ENCODE data around the gene HHATL. TPM values are rescaled to one million over a fixed set of nuclear protein-coding genes. Genes with fewer than 3 reads are reported as not detected.

The HHATL gene
- total and polyA plus RNA-seq, 5 donors, result 480 to 768 (median 586) TPM

DNA sequence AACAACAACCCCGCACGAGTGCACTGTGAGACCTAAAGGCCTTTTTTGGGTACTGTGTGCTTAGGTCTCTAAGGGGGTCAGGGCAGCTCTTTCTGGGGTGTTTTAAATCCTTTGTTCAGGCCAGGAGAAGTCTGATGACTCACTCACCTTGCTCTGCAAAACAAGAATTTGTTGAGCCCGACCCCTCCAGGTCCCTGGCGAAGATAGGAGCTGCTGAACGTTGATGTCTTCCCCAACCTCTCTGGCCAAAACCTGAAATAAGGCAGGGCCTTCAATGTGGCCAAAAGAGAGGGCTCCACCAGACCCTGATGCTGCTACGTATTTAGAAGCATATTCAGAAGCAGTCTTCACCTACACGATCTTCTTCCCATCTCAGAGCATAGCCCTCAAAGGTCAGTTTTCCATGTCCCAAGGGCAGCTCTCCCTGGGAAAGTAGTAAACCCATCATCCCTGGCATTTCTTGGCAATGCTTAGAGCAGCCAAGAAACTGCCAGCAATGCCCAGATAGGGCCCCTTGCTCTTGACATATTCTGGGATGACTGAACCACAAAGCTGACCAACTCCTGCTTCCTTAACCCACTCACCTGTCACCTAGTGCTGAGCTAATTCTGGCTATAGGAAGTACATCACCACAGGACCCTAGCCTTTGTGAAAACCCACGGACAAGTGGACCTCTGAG is 43.3 kb upstream of the HHATL start:
- no peak for ATAC-seq
- intact Hi-C loops (cut with DNase I), result loop anchor here (2.0 to 10.0 kb wide), 5 partner anchors 84 to 161 kb away; partner anchors contain the start of genes NKTR (in 1 of the 4), SEC22C (in 1 of the 4) and ZBTB47 (in 1 of the 4)

GRCh38 chr3:42745291-42745745 is 42.7 kb upstream of the HHATL start:
- Histone ChIP-seq H3K4me1 (ENCODE audit: control insufficient read depth, insufficient read depth, low read length) (peaks cover 15% of the 10 kb centered on the region), H3K27me3 (ENCODE audit: control insufficient read depth, insufficient read depth) (no peaks in the 10 kb centered on the region), H3K4me3 (ENCODE audit: low read length) (no peak overlapping the region), H3K27ac (ENCODE audit: low read length) (peak overlapping the region; percentile 85), H3K9me3 (ENCODE audit: control insufficient read depth, low read length) (no peaks in the 10 kb centered on the region)
- 83% methylated on average over 3 of the region's 3 CpGs for WGBS
- ATAC-seq (no peak), DNase-seq (no peak)
- intact Hi-C loops (cut with DNase I), result loop anchor here (2.0 to 10.0 kb wide), 5 partner anchors 83 to 161 kb away; partner anchors contain the start of genes NKTR (in 1 of the 4), SEC22C (in 1 of the 4) and ZBTB47 (in 1 of the 4)

More for the DNA sequence above, 43.3 kb upstream of the HHATL start:
- H3K27me3 ChIP-seq (ENCODE audit: control insufficient read depth, insufficient read depth), result no peaks in the 10 kb centered on the region
- H3K9me3 ChIP-seq (ENCODE audit: control insufficient read depth, low read length), result no peaks in the 10 kb centered on the region
- peaks cover 15% of the 10 kb centered on the region for H3K4me1 ChIP-seq (ENCODE audit: control insufficient read depth, insufficient read depth, low read length)
- DNase-seq, result no peak
- no peak overlapping the region for H3K4me3 ChIP-seq (ENCODE audit: low read length)
- peak overlapping the region; percentile 85 for H3K27ac ChIP-seq (ENCODE audit: low read length)
- WGBS, result 73% methylated on average over 8 of the region's 8 CpGs

- H3K27me3 ChIP-seq (ENCODE audit: control insufficient read depth, insufficient read depth), result no peaks in the 10 kb centered on the region
- no peaks in the 10 kb centered on the region for H3K9me3 ChIP-seq (ENCODE audit: control insufficient read depth, low read length)
- ATAC-seq, result no peak
- no peak for DNase-seq
- peak overlapping the region; percentile 60 for H3K27ac ChIP-seq (ENCODE audit: low read length)
- 92% methylated on average over 7 of the region's 7 CpGs for WGBS
- intact Hi-C loops (cut with DNase I), result loop anchor here in 3 of 4 donors (5.0 to 10.0 kb wide), 5 partner anchors 41 to 159 kb away; partner anchors contain the start of genes HHATL (in 1 of the 3), NKTR (in 1 of the 3), SEC22C (in 1 of the 3) and ZBTB47 (in 1 of the 3)
- peaks cover 13% of the 10 kb centered on the region for H3K4me1 ChIP-seq (ENCODE audit: control insufficient read depth, insufficient read depth, low read length)
- H3K4me3 ChIP-seq (ENCODE audit: low read length), result no peak overlapping the region
Measured at GRCh38 chr3:42743204-42743995, 40.8 kb upstream of the HHATL start.

DNA sequence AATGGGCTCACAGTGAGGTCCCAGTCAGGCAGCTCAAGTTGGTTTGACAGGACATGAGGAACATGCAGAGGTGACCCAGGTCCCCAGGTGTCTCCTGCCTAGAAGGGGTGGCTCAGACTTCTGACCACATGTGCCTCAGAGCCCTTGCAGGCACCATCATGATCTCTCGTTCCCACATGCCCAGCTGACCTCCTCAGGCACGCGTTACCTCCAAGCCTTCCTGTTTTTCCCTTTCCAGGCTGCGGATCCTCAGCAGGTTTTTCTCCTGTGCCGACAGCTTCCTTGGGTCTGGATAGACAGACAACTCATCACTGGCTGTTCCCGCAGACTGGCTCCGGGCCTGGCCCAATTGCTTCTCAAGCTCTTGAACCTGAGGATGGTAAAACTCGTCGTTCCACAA is 40.1 kb upstream of the HHATL start:
- Histone ChIP-seq H3K27ac (ENCODE audit: low read length) (no peak overlapping the region), H3K4me1 (ENCODE audit: control insufficient read depth, insufficient read depth, low read length) (peaks cover 13% of the 10 kb centered on the region), H3K27me3 (ENCODE audit: control insufficient read depth, insufficient read depth) (no peaks in the 10 kb centered on the region), H3K4me3 (ENCODE audit: low read length) (no peak overlapping the region), H3K9me3 (ENCODE audit: control insufficient read depth, low read length) (no peaks in the 10 kb centered on the region)
- ATAC-seq, result no peak
- WGBS, result 85% methylated on average over 9 of the region's 9 CpGs
- no peak for DNase-seq
- intact Hi-C loops (cut with DNase I), result loop anchor here in 3 of 4 donors (5.0 to 10.0 kb wide), 5 partner anchors 40 to 158 kb away; partner anchors contain the start of genes HHATL (in 1 of the 3), NKTR (in 1 of the 3), SEC22C (in 1 of the 3) and ZBTB47 (in 1 of the 3)

DNA sequence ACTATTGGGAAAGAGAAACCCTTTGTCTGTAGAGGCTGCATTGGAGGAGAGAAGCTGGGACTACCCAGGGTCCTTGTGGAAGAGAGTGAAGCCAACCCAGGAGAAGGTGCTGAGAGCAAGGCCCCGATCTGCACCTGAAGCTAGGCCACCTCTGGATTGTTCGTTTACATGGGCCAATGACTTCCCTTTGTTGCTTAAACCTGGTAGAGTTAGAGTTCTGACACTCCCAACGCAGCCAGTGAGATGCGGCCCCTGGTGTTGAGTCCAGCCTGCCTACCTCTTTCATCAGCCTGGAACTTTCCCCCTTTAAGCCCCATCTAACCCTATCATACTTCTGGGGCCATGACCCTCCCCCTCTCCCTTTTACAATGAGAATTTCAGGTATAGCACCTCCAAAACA is 39.7 kb upstream of the HHATL start:
- WGBS, result 92% methylated on average over 4 of the region's 4 CpGs

DNA sequence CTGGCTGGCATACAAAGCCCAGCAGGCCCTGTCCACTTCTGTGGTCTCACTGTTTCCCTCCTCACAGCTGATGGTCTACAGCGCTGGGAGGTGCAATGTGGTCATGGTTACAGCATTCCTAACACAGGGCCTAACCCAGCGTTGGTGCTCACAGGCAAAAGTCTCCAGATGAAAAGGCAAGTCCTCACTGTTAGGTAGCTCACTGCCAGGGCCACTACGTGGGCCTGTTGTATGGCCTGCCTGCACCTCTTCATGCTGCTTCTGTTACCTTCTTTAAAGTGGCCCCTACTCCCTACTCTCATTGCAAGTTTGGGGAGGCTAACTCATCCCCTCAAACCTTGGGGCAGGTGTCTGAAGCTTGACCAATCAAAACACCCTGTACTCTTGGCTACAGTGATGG is 39.2 kb upstream of the HHATL start:
- WGBS, result 73% methylated on average over 3 of the region's 3 CpGs
- H3K4me1 ChIP-seq (ENCODE audit: control insufficient read depth, insufficient read depth, low read length), result peaks cover 9% of the 10 kb centered on the region
- H3K4me3 ChIP-seq (ENCODE audit: low read length), result no peak overlapping the region
- H3K27me3 ChIP-seq (ENCODE audit: control insufficient read depth, insufficient read depth), result no peaks in the 10 kb centered on the region
- ATAC-seq (no peak), DNase-seq (no peak)
- H3K9me3 ChIP-seq (ENCODE audit: control insufficient read depth, low read length), result no peaks in the 10 kb centered on the region
- intact Hi-C loops (cut with DNase I), result loop anchor here in 3 of 4 donors (5.0 to 10.0 kb wide), 5 partner anchors 39 to 157 kb away; partner anchors contain the start of genes HHATL (in 1 of the 3), NKTR (in 1 of the 3), SEC22C (in 1 of the 3) and ZBTB47 (in 1 of the 3)
- peak overlapping the region; percentile 82 for H3K27ac ChIP-seq (ENCODE audit: low read length)

More for the DNA sequence above, 39.7 kb upstream of the HHATL start:
- H3K27ac ChIP-seq (ENCODE audit: low read length), result peak overlapping the region; percentile 82
- no peak for DNase-seq
- no peaks in the 10 kb centered on the region for H3K27me3 ChIP-seq (ENCODE audit: control insufficient read depth, insufficient read depth)
- no peak overlapping the region for H3K4me3 ChIP-seq (ENCODE audit: low read length)
- ATAC-seq, result no peak
- H3K4me1 ChIP-seq (ENCODE audit: control insufficient read depth, insufficient read depth, low read length), result peaks cover 13% of the 10 kb centered on the region
- H3K9me3 ChIP-seq (ENCODE audit: control insufficient read depth, low read length), result no peaks in the 10 kb centered on the region
- intact Hi-C loops (cut with DNase I), result loop anchor here in 3 of 4 donors (5.0 to 10.0 kb wide), 5 partner anchors 40 to 157 kb away; partner anchors contain the start of genes HHATL (in 1 of the 3), NKTR (in 1 of the 3), SEC22C (in 1 of the 3) and ZBTB47 (in 1 of the 3)

GRCh38 chr3:42739401-42740158 is 37.0 kb upstream of the HHATL start:
- peak overlapping the region; percentile 86 for H3K27ac ChIP-seq (ENCODE audit: low read length)
- H3K4me1 ChIP-seq (ENCODE audit: control insufficient read depth, insufficient read depth, low read length), result no peaks in the 10 kb centered on the region
- peak; percentile 81 to 94 (median 94) for DNase-seq
- no peaks in the 10 kb centered on the region for H3K27me3 ChIP-seq (ENCODE audit: control insufficient read depth, insufficient read depth)
- H3K4me3 ChIP-seq (ENCODE audit: low read length), result no peak overlapping the region
- H3K9me3 ChIP-seq (ENCODE audit: control insufficient read depth, low read length), result no peaks in the 10 kb centered on the region
- WGBS, result 69% methylated on average over 12 of the region's 12 CpGs
- ATAC-seq, result peak; percentile 92 to 93
- intact Hi-C loops (cut with DNase I), result loop anchor here in 3 of 4 donors (5.0 to 10.0 kb wide), 5 partner anchors 37 to 155 kb away; partner anchors contain the start of genes HHATL (in 1 of the 3), NKTR (in 1 of the 3), SEC22C (in 1 of the 3) and ZBTB47 (in 1 of the 3)

GRCh38 chr3:42736531-42736930 is 33.9 kb upstream of the HHATL start:
- WGBS, result 85% methylated on average over 6 of the region's 6 CpGs
- ATAC-seq, result no peak
- Histone ChIP-seq H3K9me3 (ENCODE audit: control insufficient read depth, low read length) (no peaks in the 10 kb centered on the region), H3K27me3 (ENCODE audit: control insufficient read depth, insufficient read depth) (no peaks in the 10 kb centered on the region), H3K4me1 (ENCODE audit: control insufficient read depth, insufficient read depth, low read length) (peaks cover 5% of the 10 kb centered on the region), H3K4me3 (ENCODE audit: low read length) (no peak overlapping the region), H3K27ac (ENCODE audit: low read length) (no peak overlapping the region)
- intact Hi-C loops (cut with DNase I), result no loop called here
- no peak for DNase-seq

GRCh38 chr3:42736081-42736480 is 33.5 kb upstream of the HHATL start:
- no peak overlapping the region for H3K4me3 ChIP-seq (ENCODE audit: low read length)
- no peaks in the 10 kb centered on the region for H3K27me3 ChIP-seq (ENCODE audit: control insufficient read depth, insufficient read depth)
- WGBS, result 32% methylated on average over 1 of the region's 1 CpG
- ATAC-seq (no peak), DNase-seq (no peak)
- no peak overlapping the region for H3K27ac ChIP-seq (ENCODE audit: low read length)
- intact Hi-C loops (cut with DNase I), result no loop called here
- no peaks in the 10 kb centered on the region for H3K9me3 ChIP-seq (ENCODE audit: control insufficient read depth, low read length)
- H3K4me1 ChIP-seq (ENCODE audit: control insufficient read depth, insufficient read depth, low read length), result peaks cover 5% of the 10 kb centered on the region

GRCh38 chr3:42735615-42736014 is 33.0 kb upstream of the HHATL start:
- ATAC-seq (no peak), DNase-seq (no peak)
- 93% methylated on average over 12 of the region's 12 CpGs for WGBS
- no peak overlapping the region for H3K27ac ChIP-seq (ENCODE audit: low read length)
- H3K4me1 ChIP-seq (ENCODE audit: control insufficient read depth, insufficient read depth, low read length), result peaks cover 8% of the 10 kb centered on the region
- no peaks in the 10 kb centered on the region for H3K27me3 ChIP-seq (ENCODE audit: control insufficient read depth, insufficient read depth)
- no peak overlapping the region for H3K4me3 ChIP-seq (ENCODE audit: low read length)
- intact Hi-C loops (cut with DNase I), result no loop called here
- no peaks in the 10 kb centered on the region for H3K9me3 ChIP-seq (ENCODE audit: control insufficient read depth, low read length)

Measured in right cardiac atrium (tissue), 5 donors.